K562 (cell line): ENCODE measurements around the gene DOLPP1. TPM values are rescaled to one million over a fixed set of nuclear protein-coding genes. Genes with fewer than 3 reads are reported as not detected.
A peak's percentile ranks its signal among the peaks of the same experiment; 100 is the strongest.

Experiments
- ATF2 ChIP-seq: sonication (generic); formaldehyde crosslinking; IDR thresholded peaks from 2 replicates; pipeline ENCODE4 v1.8.1; 2022; ENCODE audit warnings: missing genetic modification reagents
- ATF4 ChIP-seq: fragments of 450-650 bp; formaldehyde crosslinking; IDR thresholded peaks from 2 replicates; pipeline ENCODE4 v1.4.0; 2022; ENCODE audit warnings: mild to moderate bottlenecking, moderate library complexity
- CREBBP ChIP-seq: IDR thresholded peaks from one replicate; pipeline ENCODE4 v1.6.1; 2012; ENCODE audit warnings: low read depth, mild to moderate bottlenecking, control low read depth, inconsistent platforms, low read length
- KLF10 ChIP-seq: fragments of 250-450 bp; sonication (Bioruptor Pico); IDR thresholded peaks from 2 replicates; pipeline ENCODE4 v1.6.1; 2021; ENCODE audit warnings: matching md5 sums
- MAFF ChIP-seq: IDR thresholded peaks from 2 replicates; pipeline ENCODE4 v1.6.1; 2012; ENCODE audit warnings: low read length, improper control_type of control experiment
- MAFK ChIP-seq: IDR thresholded peaks from 2 replicates; pipeline ENCODE4 v1.6.1; 2011; ENCODE audit warnings: low read length, improper control_type of control experiment
- MEF2D ChIP-seq: conservative IDR thresholded peaks from 2 replicates; pipeline ENCODE4 v1.6.1; 2016; ENCODE audit warnings: low read depth, missing genetic modification characterization, missing compliant biosample characterization
- NFIX ChIP-seq: fragments of 250-450 bp; sonication (Bioruptor Pico); IDR thresholded peaks from 2 replicates; pipeline ENCODE4 v1.4.0; 2020; ENCODE audit warnings: low read depth, mild to moderate bottlenecking, moderate library complexity
- NR2C1 ChIP-seq, 2 experiments: fragments of 450-650 bp; IDR thresholded peaks; 2 replicates each; pipeline ENCODE4 v1.6.1; 2017; ENCODE audit warnings: mild to moderate bottlenecking in 2 of 2, antibody characterized with exemption in 1 of 2, inconsistent platforms in 1 of 2, missing compliant biosample characterization in 1 of 2, missing genetic modification characterization in 1 of 2
- NRF1 ChIP-seq, 2 experiments: fragments of 450-650 bp; IDR thresholded peaks in 1 of 2; conservative IDR thresholded peaks in 1 of 2; 2 replicates each; pipeline ENCODE4 v1.6.1; 2014; ENCODE audit warnings: mild to moderate bottlenecking in 2 of 2
- PML ChIP-seq: IDR thresholded peaks from 2 replicates; pipeline ENCODE4 v1.6.1; 2012; ENCODE audit warnings: low read length, inconsistent platforms
- SAFB2 ChIP-seq: fragments of 200-400 bp; formaldehyde crosslinking; IDR thresholded peaks from 2 replicates; pipeline ENCODE4 v1.6.1; 2018; ENCODE audit warnings: borderline replicate concordance, low read length, low read depth, moderate library complexity; ENCODE audit not compliant: severe bottlenecking
- SMAD2 ChIP-seq: fragments of 150-350 bp; IDR thresholded peaks from 2 replicates; pipeline ENCODE4 v1.6.1; 2014; ENCODE audit warnings: low read depth, mild to moderate bottlenecking, low read length
- SMARCA5 ChIP-seq: fragments of 450-650 bp; IDR thresholded peaks from 2 replicates; pipeline ENCODE4 v1.6.1; 2016
- SRSF7 ChIP-seq: fragments of 200-400 bp; formaldehyde crosslinking; optimal IDR thresholded peaks from 2 replicates; pipeline ENCODE3; 2017; ENCODE audit warnings: mild to moderate bottlenecking, low read depth, low read length
- STAT6 ChIP-seq: sonication (generic); formaldehyde crosslinking; IDR thresholded peaks from 2 replicates; pipeline ENCODE4 v1.8.1; 2023; ENCODE audit warnings: mild to moderate bottlenecking, missing genetic modification reagents
- XRCC5 ChIP-seq: fragments of 200-400 bp; formaldehyde crosslinking; IDR thresholded peaks from 2 replicates; pipeline ENCODE4 v1.6.1; 2017; ENCODE audit warnings: low read depth, mild to moderate bottlenecking, low read length
- ZBTB7A ChIP-seq: IDR thresholded peaks from 2 replicates; pipeline ENCODE4 v1.6.1; 2011; ENCODE audit warnings: low read depth, mild to moderate bottlenecking, low read length, moderate library complexity, borderline replicate concordance; ENCODE audit not compliant: control insufficient read depth
- ZEB2 ChIP-seq: fragments of 450-650 bp; IDR thresholded peaks from 2 replicates; pipeline ENCODE4 v1.6.1; 2016
- ZKSCAN1 ChIP-seq: fragments of 150-350 bp; IDR thresholded peaks from 2 replicates; pipeline ENCODE4 v1.6.1; 2016; ENCODE audit warnings: low read depth, low read length
- ZNF184 ChIP-seq: sonication (generic); formaldehyde crosslinking; IDR thresholded peaks from 2 replicates; pipeline ENCODE4 v1.5.0; 2020; ENCODE audit warnings: missing genetic modification reagents
- ZNF280B ChIP-seq: fragments of 250-450 bp; sonication (Bioruptor Pico); IDR thresholded peaks from 2 replicates; pipeline ENCODE4 v1.5.1; 2021; ENCODE audit warnings: mild to moderate bottlenecking
- ZNF436 ChIP-seq: fragments of 250-450, 450-650 bp; sonication (Bioruptor Pico); formaldehyde crosslinking; IDR thresholded peaks from 2 replicates; pipeline ENCODE4 v1.7.0; 2020; ENCODE audit warnings: mild to moderate bottlenecking
- ZNF717 ChIP-seq: fragments of 250-450 bp; sonication (Bioruptor Pico); IDR thresholded peaks from 2 replicates; pipeline ENCODE4 v1.5.0; 2021
- polyA plus RNA-seq, 8 experiments: library from polyadenylated mRNA; depleted of rRNA in 4 of 8; stranded (reverse) in 5 of 8; unstranded in 3 of 8; fragments of >200 nt; fragmentation: Nextera tagmentation in 2 of 8; fragmentation: Illumina TruSeq in 1 of 8; extraction: Ambion mirVana in 2 of 8; extraction: Trizol in 1 of 8; gene quantifications; 2 replicates each; pipeline versions ENCODE4 v1.2.1 to v1.2.3, GENCODE V29; 2011 to 2014; ENCODE audit warnings: inconsistent platforms in 1 of 8, missing spikeins in 1 of 8
- total RNA-seq, 7 experiments: library from RNA; depleted of rRNA in 6 of 7; stranded (reverse); fragments of >200 nt in 6 of 7; fragmentation: Illumina TruSeq in 2 of 7; extraction: Trizol in 2 of 7; gene quantifications; 2 replicates each; pipeline versions ENCODE4 v1.2.1 to v1.2.3, GENCODE V29; 2011 to 2021; ENCODE audit warnings: low replicate concordance in 1 of 7

DOLPP1 gene
- total and polyA plus RNA-seq, 9 of the 15 experiments (the other 6 are each of a cell fraction or from before 2014, with no cell fraction given) = 3.0 to 39.8 (median 30.5) TPM

- no peak for TF ChIP-seq ATF2
- TF ChIP-seq SAFB2 = no peak
- TF ChIP-seq STAT6 (CRISPR knock-in tag) = no peak
- TF ChIP-seq PML = no peak
- TF ChIP-seq MAFF = no peak
- no peak for TF ChIP-seq SMAD2
- TF ChIP-seq ZKSCAN1 = peak; percentile 32; the same call in 1 of the 2 replicates
- TF ChIP-seq CREBBP = no peak
- TF ChIP-seq ZNF280B (CRISPR knock-in tag) = no peak
- no peak for TF ChIP-seq KLF10 (CRISPR knock-in tag)
- TF ChIP-seq ZBTB7A = no peak
- 0 out of 2 replicates have a peak, but pooled peaks have one; percentile 32 for TF ChIP-seq SMARCA5
- no peak for TF ChIP-seq ZNF717
- no peak for TF ChIP-seq ZNF184
- no peak for TF ChIP-seq SRSF7
- TF ChIP-seq ZNF436 (CRISPR knock-in tag) = no peak
- no peak for TF ChIP-seq ATF4 (CRISPR knock-in tag)
- TF ChIP-seq MAFK = no peak
- peak; percentile 67 to 75 for TF ChIP-seq NRF1 (conservative IDR thresholded peaks at IDR 0.05 in 1 of 2, IDR thresholded peaks at IDR 0.05 in 1 of 2)
- TF ChIP-seq ZEB2 = no peak
- TF ChIP-seq NFIX = no peak
- TF ChIP-seq MEF2D (tag) = no peak
- TF ChIP-seq XRCC5 = no peak; the same call in none of the 2 replicates
- TF ChIP-seq NR2C1 (IDR thresholded peaks at IDR 0.05) = no peak
- no peak for TF ChIP-seq NR2C1 (tag; IDR thresholded peaks at IDR 0.05)
These were observed 50.6 kb downstream of the DOLPP1 start (continued) for GRCh38 chr9:129131300-129132145.
